NCI-H1092 treated with DMSO at 0.1 percent for 48 hours (cell line): ENCODE measurements around the gene SELENON.
A peak's percentile ranks its signal among the peaks of the same experiment; 100 is the strongest.
"Not testable (repeated sequence)": the region's sequence is repeated elsewhere in the genome, so short reads cannot be mapped to it uniquely, and the experiment has no call there.

Source experiments
- DNase-seq: peaks from one replicate; lab custom pipeline; 2025; lab: John Stamatoyannopoulos, UW

Gene SELENON

DNA sequence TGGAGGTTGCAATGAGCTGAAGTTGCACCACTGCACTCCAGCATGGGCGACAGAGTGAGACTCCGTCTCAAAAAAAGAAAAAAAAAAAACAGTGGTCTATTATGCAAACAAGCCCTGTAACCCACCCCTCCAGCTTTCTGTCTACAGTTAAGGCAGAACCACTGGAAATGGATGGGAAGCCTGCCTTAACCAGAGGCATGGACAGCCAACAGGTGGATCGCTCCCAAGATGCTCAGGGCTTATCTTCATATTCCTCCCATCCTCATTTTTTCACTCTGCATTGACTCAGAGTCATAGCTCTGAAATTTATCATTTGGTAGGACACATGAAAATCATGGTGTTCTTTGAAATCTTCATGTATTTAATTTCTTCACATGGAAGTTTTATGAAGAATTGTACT, 28.5 kb downstream of the SELENON start:
- DNase-seq, result no peak

DNA sequence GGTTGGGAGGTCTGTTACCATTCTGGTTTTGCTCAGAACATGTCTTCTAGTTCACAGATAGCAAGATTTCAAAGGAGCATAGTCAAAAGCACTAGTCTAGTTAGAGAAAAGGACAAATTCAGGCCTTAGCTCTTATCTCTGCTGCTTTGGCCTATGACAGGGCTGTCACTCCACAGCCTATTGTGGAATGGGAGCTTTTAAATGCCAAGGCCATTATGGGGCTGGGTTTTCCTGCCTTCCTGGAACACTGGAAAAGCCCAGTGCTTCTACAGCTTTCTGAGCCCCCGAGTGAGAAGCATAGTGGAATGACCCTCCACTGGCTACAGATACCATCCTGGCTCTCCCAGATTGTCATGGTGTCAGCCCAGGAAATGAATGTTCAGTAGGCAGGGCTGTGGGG, 29.1 kb downstream of the SELENON start:
- no peak for DNase-seq

DNA sequence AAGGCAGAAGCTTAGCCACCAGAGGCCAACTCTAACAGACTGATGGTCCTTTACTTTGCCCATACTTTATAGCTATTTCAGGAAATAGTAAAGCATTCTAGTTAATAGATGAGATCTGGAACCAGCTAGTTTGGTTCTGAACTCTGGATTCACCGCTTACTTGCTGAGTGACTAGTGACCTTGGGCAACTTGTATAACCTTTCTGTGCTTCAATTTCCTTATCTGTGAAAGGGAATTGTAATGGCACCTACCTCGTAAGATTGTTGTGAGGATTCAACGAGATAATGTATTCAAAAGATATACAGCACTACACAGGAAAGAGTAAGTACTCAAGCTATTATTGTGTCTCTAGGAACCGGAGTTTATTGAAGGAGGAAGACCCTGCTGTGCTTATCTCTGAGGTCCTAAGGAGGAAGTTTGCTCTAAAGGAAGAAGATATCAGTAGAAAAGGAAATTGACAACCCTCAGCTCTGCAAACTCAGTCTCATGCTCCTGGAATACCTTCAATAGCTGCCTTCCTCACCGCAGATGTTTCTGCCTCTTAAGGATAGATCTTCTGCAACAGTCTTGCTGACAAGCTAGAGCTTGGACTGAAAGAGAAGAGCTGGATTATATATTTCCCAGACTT, 31.7 kb downstream of the SELENON start:
- no peak for DNase-seq

DNA sequence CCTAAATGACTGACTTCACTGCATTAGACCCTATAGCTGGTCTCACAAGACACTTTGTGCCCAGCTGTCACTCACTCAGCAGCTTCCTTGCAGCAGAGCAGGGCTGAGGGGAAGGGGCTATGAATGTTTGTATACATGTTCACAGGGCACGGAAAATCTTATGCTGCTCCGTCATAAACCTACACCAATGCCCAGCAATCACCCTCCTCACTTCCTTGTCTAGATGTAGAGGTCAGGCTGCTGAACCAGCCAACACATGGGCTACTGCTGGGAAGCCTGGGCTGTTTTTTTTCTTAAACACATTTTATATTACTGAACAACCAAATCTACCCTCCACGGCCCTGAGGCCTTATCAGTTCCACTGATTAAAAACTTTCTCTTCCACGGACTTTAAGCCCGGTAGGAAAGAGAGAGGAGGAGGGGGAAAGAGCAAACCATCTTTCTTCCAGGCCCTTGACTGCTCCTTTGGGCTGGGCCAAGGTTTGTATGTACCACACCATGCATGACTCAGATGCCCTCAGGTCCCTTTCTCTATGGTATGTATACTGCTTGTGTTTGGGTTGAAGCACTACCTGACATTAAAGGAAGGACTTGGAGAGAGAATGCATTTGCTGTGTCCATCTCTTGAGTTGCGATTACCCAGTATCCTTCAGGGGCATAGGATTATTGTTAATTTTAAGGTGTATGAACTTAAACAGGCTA, 32.5 kb downstream of the SELENON start:
- no peak for DNase-seq

DNA sequence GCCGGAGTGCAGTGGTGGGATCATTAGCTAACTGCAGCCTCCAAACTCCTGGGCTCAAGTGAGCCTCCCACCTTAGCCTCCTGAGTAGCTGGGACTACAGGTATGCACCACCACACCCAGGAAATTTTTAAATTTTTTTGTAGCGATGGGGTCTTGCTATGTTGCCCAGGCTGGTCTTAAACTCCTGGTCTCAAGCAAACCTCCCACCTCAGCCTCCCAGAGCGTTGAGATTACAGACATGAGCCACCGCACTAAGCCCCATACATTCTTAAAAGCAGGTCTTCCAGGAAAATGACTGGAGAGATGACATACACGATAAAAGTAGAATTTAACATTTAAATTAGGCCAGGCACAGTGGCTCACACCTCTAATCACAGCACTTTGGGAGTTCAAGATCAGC, 33.2 kb downstream of the SELENON start:
- no peak for DNase-seq

DNA sequence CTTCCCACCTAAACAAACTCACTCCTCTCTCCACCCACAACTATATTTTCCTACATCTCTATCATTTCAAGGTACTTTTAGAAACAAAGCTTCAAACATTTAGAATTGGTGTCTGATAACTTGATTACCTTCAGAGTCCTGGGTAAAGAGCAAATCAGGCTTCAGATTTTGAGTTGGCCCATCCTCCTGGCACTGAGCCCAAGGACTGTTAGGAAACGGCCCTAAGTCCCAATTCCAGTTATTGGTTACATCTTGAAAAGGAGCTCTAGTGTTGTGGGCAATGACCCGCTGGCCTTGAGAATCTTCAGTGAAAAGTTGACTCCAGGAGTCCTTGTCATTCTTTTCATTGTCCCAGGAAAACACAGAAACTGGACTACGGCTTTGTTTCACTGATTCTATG, 34.9 kb downstream of the SELENON start:
- DNase-seq, result no peak

DNA sequence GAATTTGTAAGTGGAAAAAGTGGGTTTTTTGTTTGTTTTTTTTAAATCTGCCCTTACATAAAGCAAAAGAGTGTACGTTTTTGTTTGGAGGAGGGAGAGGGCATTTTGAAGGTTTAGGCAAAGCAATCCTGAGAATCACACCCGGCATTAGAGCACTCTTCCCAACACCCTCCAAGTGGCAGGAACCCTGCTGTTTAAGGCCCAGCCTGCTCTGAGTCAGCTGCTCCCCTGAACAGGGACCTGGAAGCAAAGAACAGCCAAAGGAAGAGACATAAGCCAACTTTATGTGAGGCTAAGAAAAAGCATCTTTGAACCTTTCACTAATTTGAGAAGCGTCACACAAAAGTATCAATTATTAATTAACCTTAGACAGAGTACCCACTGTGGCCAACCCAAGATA, 36.7 kb downstream of the SELENON start:
- DNase-seq, result no peak

DNA sequence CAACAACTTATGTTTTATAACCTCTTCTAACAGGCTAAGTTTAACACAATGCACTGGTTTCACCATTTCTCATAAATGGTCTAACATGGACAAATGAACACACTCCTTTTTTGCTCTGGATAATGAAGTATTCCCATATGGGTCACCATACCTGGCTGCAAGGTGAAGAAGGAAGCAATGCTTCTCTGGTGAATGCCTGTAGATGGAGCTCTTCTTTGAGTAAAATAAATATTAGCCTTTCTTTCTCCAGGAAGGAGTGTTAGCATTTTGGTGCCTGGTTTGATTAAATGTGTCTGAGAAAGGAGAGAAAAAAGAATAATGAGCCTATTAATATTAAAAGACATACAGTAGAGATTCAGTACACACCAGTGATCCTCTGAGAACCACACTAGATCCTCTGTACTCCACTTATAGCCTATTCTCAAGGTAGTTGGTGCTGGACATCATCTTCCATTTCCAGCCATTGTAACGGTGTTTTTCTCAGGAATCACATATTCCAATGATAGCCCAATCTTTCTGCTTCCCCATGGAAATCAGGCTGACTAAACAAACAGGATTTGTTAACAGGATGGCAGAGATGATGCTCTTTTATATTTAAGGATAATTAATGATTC, 37.4 kb downstream of the SELENON start:
- DNase-seq, result peak; percentile 51

DNA sequence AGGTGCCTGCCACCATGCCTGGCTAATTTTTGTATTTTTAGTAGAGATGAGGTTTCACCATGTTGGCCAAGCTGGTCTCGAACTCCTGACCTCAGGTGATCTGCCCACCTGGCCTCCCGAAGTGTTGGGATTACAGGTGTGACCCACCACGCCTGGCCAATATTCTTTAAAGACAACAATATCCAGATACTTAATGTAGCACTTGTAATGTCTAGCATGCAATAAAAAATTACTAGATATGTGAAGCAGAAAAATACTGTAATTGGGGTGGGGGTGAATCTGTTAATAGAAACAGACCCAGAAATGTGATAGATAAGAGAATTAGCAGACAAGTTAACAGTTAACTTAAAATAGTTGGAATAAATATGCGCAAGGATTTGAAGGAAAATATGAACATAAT, 39.8 kb downstream of the SELENON start:
- DNase-seq, result not testable (repeated sequence)

DNA sequence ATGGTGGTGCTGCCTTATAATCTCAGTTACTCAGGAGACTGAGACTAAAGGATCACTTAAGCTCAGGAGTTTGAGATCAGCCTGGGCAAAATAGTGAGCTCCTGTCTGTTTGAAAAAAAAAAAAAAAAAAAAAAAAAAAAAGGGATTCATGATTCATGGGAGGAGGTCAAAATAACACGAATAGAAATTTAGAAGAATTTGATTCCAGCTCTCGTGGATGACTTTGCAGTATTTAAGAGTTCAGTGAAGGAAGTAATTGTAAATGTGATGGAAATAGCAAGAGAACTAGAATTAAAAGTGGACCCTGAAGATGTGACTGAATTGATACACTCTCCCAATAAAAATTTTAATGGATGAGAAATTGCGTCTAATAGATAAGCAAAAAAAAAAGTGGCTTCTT, 43.5 kb downstream of the SELENON start:
- DNase-seq, result no peak

DNA sequence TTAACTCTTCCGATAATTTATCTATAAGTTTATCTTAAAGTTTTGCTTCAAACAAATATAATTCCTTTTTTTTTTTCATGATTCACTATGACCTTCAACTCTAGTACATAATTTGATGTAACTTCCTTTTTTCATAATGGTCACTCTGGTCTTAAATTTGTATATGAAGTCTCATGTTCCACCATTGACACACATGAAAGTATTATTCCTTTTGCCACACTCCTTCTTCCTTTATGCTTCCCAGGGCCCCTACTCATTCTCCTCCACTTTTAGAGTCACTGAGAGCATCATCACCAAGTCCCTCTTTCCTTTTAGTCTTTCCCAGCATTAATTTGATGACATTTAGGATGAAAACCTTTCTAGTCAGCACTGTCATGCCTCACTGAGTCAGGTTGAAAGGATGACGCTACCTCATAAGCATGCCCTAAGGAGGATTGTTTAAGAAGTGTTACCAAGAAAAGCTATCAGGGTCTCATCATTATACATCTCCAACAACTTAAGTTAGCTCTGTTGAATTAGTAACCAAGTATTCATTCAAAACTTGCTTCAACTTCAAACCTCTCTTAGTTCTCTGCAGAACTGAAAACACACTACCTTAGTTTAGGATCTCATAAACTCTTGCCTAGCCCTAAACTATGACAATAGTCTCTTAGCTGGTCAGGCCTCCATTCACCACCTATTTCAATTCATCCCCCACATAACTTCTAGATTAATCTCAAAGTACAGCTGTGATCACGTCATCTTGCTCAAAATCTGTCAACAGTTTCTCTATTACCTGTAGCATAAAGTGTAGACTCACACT, 44.7 kb downstream of the SELENON start:
- no peak for DNase-seq

DNA sequence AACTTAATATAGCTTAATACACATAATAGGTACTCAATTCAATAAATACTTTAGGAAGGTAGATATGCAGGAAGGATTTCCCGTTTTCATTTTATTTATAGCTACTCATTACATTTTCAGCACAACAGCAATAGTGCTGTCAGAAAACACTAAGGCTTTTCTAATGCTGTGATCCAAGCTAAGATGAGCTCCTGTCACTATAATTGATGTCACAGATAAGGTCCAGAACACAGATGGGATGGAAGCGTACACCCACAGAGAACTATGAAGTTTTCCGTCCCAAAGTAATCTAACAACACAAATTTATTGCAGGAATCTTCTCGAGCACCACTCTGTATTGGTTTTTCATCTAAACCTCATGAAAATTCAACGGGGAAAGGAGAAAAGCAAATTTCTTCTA, 45.7 kb downstream of the SELENON start:
- no peak for DNase-seq

DNA sequence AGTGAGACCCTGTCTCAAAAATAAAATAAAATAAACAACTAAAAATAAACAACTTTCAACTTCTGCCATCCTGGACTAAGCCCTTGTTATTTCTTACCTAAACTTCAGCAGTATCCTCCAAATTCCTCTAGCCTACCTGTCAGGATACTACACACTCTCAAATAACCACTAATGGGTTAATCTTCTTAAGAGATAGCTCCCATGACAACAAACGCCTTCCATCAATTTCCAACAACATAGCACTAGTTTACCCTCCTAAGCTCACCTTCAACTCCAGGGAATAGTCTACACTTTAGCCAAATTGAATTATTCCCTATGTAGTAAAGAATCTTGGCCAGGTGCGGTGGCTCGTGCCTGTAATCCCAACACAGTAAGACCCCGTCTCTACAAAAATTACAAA, 47.9 kb downstream of the SELENON start:
- DNase-seq, result no peak

DNA sequence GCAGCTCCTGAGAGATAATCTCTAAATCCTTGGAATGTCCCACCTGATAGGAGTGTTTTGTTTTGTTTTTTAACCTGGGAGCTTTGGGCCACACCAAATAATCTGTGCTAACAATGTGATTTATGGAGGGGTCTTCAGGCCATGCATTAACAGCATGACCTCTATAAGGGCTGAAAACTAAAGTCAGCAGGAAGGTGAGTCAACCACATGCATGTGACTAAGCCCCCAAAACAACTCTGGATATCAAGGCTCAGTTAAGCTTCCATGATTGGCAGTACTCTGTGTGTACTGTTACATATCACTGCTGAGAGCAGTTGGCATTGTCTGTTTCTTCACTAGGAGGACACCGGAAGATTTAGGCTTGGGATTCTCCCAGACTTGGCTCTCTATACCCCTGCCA, 48.5 kb downstream of the SELENON start:
- DNase-seq, result no peak

DNA sequence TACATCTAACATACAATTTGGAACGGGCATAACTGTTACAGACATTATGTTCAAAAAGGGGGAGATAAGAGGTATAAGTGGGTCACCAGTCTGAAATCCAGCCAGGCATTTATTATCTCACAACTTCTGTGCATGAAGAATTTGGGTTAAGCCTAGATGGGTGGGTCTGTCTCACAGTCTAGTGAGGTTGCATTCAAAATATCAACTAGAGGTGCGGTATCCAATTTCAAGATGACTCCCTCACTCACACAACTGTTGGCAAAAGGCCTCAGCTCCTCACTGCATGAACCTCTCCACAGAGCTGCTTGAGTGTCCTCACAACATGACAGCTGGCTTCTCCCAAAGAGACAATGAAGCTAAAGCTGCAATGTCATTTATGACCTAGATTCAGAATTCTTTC, 54.6 kb downstream of the SELENON start:
- DNase-seq, result peak; percentile 90

DNA sequence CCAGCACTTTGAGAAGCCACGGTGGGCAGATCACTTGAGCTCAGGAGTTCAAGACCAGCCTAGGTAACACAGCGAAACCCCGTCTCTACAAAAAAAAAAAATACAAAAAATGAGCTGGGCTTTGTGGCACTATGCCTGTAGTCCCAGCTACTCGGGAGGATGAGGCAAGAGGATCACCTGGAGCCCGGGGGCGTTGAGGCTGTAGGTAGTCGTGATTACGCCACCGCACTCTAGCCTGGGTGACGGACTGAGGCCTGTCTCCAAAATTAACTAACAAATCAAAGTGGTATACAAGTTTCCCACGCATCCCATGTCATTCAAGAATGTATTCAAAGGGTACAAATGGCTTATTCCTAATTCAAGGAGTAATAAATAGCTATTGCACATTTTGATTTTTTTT, 56.9 kb downstream of the SELENON start:
- no peak for DNase-seq

DNA sequence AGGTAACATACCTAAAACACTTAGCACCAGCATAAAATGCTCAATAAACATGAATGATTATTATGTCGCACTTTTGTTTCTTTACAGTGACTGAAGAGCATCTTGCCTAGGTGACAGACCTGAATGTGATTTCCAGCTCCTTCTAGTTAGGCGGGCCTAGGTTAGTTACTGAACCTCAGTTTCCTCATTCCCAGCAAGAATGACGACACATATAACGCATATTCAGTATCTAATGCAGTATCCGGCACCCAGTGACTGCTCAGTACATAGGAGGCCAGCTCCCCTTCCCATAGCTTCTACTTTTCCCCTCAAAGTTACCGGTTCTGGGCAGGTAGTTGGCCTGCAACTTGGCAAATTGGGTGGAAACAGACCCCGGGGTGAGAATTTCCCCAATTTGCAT, 58.5 kb downstream of the SELENON start:
- no peak for DNase-seq

DNA sequence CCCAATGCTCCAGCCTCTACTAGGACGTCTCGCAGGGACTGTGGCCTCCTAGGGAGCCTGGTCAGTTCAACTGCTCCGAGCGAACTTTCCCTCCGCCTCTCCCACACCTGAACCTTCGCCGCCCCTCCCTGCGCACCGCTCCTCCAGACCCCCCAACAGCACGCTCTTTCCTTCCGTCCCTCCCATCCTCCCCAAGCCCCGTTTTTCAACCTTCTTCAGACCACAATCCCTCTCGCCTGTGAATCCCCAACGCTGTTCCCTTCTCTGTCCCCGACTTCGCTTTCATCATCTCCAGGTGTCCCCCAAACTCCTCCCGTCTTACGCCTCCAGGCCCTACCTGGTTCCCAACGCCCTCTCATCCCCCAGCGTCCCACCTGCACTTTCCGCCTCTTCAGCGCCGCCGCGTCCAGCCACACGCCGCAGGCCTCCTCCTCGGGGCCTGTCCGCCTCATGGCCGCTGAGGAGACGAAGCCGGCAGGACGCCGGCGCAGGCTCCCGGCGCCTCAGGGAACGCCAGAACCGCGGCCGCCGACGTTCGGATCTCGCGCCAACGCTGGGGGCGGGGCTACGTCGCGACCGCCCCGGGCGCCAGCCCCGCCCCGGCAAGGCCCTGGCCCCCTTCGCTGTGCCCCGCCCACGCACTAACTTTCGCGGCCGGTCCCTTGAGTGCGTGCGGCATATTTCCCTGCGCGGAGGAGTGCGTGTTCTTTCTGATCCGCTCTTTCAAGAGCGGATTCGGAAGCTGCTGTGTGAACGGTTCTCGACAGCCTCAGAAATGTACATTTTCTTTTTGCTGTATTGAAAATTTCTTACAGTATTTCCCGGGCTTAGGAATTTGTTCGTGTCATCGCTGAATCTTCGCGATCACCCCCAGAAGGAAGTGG, 59.2 kb downstream of the SELENON start, which contains the start of gene AUNIP:
Gene AUNIP (minus strand): TSS at position 552 of the 884 bp plus-strand sequence. CDS start 100 bp downstream, at position 452.
- peak; percentile 79 for DNase-seq

DNA sequence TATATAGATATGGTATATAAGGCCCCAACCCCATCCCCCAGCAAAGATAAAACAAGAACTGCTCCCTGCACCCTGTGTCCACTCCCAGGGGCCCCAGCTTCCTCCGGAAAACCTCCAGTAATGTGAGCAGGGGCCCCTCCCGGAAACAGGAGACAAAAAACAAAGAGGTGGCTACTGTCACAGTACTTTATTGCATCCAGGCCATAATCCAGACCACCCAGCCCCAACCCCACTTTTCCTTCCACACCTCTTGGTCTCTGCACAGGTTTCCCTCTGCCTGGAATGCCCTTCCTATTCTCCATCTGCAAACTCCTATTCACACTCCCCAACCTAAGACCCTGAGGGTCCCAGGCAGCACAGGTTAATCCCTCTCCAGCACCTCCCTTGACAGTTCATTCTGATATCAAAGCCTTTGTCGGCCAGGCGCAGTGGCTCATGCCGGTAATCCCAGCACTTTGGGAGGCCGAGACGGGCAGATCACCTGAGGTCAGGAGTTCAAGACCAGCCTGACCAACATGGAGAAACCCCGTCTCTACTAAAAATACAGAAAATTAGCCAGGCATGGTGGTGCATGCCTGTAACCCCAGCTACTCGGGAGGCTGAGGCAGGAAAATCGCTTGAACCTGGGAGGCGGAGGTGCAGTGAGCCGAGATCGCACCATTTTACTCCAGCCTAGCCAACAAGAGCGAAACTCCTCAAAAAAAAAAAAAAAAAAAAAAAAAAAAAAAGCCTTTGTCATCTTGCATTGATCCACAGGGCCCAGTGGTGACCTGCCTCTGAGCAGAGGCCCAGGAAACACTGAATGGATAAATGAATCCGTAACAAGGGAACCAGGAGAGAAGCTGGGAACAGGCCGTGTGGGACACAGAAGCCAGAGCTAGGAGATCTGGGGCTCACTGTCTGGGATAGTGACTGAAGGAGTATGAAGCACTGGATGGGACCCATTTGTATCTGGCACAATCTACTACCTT, 61.6 kb downstream of the SELENON start:
- no peak for DNase-seq

DNA sequence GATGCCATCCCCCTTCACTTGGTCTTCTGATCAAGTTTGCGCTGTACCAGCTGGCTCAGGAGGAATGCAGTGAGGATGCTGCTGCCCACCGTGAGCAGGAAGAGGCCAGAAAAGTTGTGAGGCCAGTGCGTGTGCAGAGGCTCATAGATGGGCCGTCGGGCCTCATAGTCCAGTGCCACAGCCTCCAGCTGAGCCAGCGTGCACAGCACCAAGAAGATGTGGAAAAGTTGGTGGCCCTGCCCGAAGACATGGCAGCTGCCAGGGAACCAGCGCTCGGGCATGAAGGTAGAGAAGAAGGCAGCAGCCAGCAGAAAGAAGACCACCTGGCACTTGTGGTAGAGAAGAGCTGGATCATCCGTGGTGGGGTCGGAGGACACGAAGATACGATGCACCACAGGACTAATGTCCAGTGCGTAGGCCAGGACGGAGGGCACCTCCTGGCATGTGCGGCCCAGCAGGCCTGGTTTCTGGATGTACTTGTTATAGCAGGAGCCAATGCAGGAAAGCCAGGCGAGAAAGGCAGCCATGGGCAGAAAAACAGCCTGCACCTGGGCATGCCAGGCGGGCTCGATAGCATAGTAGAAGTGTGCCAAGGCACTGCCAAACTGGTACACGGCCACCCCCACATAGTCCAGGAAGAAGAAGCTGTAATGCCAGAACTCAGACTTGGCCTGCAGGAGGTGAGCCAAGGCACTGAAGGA, 62.9 kb downstream of the SELENON start:
- no peak for DNase-seq
